ENCODE results near the gene RMND1. TPM values are rescaled to one million over a fixed set of nuclear protein-coding genes. Genes with fewer than 3 reads are reported as not detected.

The RMND1 gene
- total RNA-seq, 1 experiment from 2014 or later = 27.0 TPM

DNA sequence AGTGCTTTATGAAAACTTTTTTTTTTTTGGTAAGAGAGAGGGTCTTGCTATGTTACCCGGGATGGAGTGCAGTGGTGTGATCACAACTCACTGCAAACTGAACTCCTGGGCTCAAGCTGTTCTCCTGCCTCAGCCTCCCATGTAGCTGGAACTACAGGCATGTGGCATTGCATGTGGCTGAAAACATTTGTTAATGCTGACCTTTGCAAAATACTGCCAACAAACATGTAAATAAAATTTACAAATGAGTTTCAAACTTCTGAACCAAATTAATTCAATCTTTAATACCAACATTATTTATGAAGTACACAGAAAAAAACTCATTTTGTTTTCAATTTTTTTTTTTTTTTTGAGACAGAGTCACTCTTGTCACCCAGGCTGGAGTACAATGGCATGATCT is 34.4 kb downstream of the RMND1 start:
- Histone ChIP-seq H3K9ac (ENCODE audit: extremely low read depth, insufficient read length, low read length) (no peak overlapping the region), H2BK15ac (ENCODE audit: low read depth, low read length) (no peak overlapping the region), H3K56ac (ENCODE audit: insufficient read length, low read depth, low read length) (no peak overlapping the region), H3K18ac (ENCODE audit: insufficient read length, low read depth, low read length) (no peak overlapping the region), H2BK20ac (ENCODE audit: low read depth, low read length, poor library complexity, severe bottlenecking) (no peak overlapping the region), H3K4me1 (ENCODE audit: insufficient read depth, low read length) (no peaks in the 10 kb centered on the region), H4K20me1 (ENCODE audit: control insufficient read depth, insufficient read depth, insufficient read length) (no peaks in the 10 kb centered on the region), H2AFZ (ENCODE audit: low read length) (no peak overlapping the region), H3K79me2 (ENCODE audit: insufficient read depth, low read length) (no peaks in the 10 kb centered on the region), H3K23me2 (ENCODE audit: insufficient read length, low read depth, low read length, poor library complexity, severe bottlenecking) (no peaks in the 10 kb centered on the region), H3K4me2 (ENCODE audit: insufficient read depth, insufficient read length, low read length) (no peak overlapping the region), H3T11ph (ENCODE audit: low read length) (no peak overlapping the region), H4K5ac (ENCODE audit: insufficient read length, low read depth, low read length) (no peak overlapping the region), H3K27ac (ENCODE audit: insufficient read length, low read depth, low read length) (no peak overlapping the region), H3K9me3 (ENCODE audit: control insufficient read depth, low read depth, low read length) (no peaks in the 10 kb centered on the region), H3K4ac (ENCODE audit: low read depth, low read length) (no peak overlapping the region), H4K91ac (ENCODE audit: insufficient read length, low read depth, low read length) (no peak overlapping the region), H3K14ac (ENCODE audit: insufficient read depth, low read length) (no peak overlapping the region), H2BK12ac (ENCODE audit: insufficient read length, low read depth, low read length) (no peak overlapping the region), H2BK120ac (ENCODE audit: low read depth, low read length, poor library complexity, severe bottlenecking) (no peak overlapping the region), H3K27me3 (ENCODE audit: insufficient read depth, low read length) (no peaks in the 10 kb centered on the region), H3K79me1 (ENCODE audit: insufficient read depth, low read depth, low read length, poor library complexity, severe bottlenecking) (no peaks in the 10 kb centered on the region), H2BK5ac (ENCODE audit: insufficient read length, low read length) (no peak overlapping the region), H3K23ac (ENCODE audit: insufficient read length, low read depth, low read length) (no peak overlapping the region), H2AK5ac (ENCODE audit: insufficient read length, low read length) (no peak overlapping the region), H4K8ac (replicated peaks; ENCODE audit: insufficient read length, low read depth, low read length) (no peak overlapping the region)
- Mint-ChIP-seq H3K4me1 (no peaks in the 10 kb centered on the region), H3K27ac (no peak overlapping the region), H3K9me3 (no peaks in the 10 kb centered on the region), H3K27me3 (ENCODE audit: low read depth) (no peaks in the 10 kb centered on the region), H3K36me3 (ENCODE audit: insufficient read depth in 1 of 3, low read depth in 3 of 3) (peaks cover 33 to 72% (median 56%) of the 10 kb centered on the region in 3 experiments), H3K4me3 (no peak overlapping the region)
- no peak for DNase-seq
- WGBS (ENCODE audit: extremely low coverage, insufficient read length, low lambda C conversion rate) = no CpG with 5 or more reads among the region's 1 CpG
- TF ChIP-seq, protein P1, sequence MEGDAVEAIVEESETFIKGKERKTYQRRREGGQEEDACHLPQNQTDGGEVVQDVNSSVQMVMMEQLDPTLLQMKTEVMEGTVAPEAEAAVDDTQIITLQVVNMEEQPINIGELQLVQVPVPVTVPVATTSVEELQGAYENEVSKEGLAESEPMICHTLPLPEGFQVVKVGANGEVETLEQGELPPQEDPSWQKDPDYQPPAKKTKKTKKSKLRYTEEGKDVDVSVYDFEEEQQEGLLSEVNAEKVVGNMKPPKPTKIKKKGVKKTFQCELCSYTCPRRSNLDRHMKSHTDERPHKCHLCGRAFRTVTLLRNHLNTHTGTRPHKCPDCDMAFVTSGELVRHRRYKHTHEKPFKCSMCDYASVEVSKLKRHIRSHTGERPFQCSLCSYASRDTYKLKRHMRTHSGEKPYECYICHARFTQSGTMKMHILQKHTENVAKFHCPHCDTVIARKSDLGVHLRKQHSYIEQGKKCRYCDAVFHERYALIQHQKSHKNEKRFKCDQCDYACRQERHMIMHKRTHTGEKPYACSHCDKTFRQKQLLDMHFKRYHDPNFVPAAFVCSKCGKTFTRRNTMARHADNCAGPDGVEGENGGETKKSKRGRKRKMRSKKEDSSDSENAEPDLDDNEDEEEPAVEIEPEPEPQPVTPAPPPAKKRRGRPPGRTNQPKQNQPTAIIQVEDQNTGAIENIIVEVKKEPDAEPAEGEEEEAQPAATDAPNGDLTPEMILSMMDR (conservative IDR thresholded peaks at IDR 0.05) = no peak

All from H9 (cell line).